Mesenchymal stem cell (in vitro differentiated cells and primary cell): Measurements from ENCODE around the gene GET4.

Source experiments
- DNase-seq: peaks from one replicate; pipeline ENCODE4 v3.0.0-alpha.2; 2013
- H2AFZ ChIP-seq: one replicate; pipeline ENCODE4 v1.6.1; 2013; ENCODE audit warnings: low read depth, mild to moderate bottlenecking, control low read depth, inconsistent platforms, low read length, moderate library complexity
- H2AK5ac ChIP-seq: 2 replicates; pipeline ENCODE4 v1.6.1; 2013; ENCODE audit warnings: low read length, moderate library complexity, mild to moderate bottlenecking, inconsistent platforms; ENCODE audit not compliant: severe bottlenecking
- H2BK120ac ChIP-seq: one replicate; pipeline ENCODE4 v1.6.1; 2013; ENCODE audit warnings: low read depth, mild to moderate bottlenecking, inconsistent platforms, low read length, moderate library complexity
- H2BK12ac ChIP-seq, 2 experiments: one replicate each; pipeline ENCODE4 v1.6.1; 2013; ENCODE audit warnings: inconsistent platforms in 2 of 2, low read length in 2 of 2, mild to moderate bottlenecking in 2 of 2, moderate library complexity in 2 of 2, control low read depth in 1 of 2
- H2BK15ac ChIP-seq: one replicate; pipeline ENCODE4 v1.6.1; 2013; ENCODE audit warnings: mild to moderate bottlenecking, low read depth, inconsistent platforms; ENCODE audit not compliant: poor library complexity, severe bottlenecking
- H2BK5ac ChIP-seq: 2 replicates; pipeline ENCODE4 v1.6.1; 2013; ENCODE audit warnings: low read depth, mild to moderate bottlenecking, low read length, control low read depth, inconsistent platforms; ENCODE audit not compliant: poor library complexity, severe bottlenecking
- H3K14ac ChIP-seq, 2 experiments: one replicate each; pipeline ENCODE4 v1.6.1; 2013; ENCODE audit warnings: inconsistent platforms in 2 of 2, low read length in 2 of 2, control low read depth in 1 of 2, mild to moderate bottlenecking in 1 of 2, moderate library complexity in 1 of 2
- H3K18ac ChIP-seq, 2 experiments: one replicate each; pipeline ENCODE4 v1.6.1; 2013; ENCODE audit warnings: inconsistent platforms in 2 of 2, low read length in 2 of 2, control low read depth in 1 of 2, low read depth in 1 of 2, mild to moderate bottlenecking in 1 of 2
- H3K23ac ChIP-seq, 2 experiments: one replicate each; pipeline ENCODE4 v1.6.1; 2013; ENCODE audit warnings: inconsistent platforms in 2 of 2, low read length in 2 of 2, mild to moderate bottlenecking in 2 of 2, moderate library complexity in 2 of 2, control low read depth in 1 of 2
- H3K27ac ChIP-seq: 2 replicates; pipeline ENCODE4 v1.5.1; 2013; ENCODE audit warnings: mild to moderate bottlenecking, moderate library complexity, low read length, control low read depth, inconsistent platforms; ENCODE audit not compliant: poor library complexity, severe bottlenecking
- H3K27me3 ChIP-seq, 2 experiments: 2 replicates each; pipeline versions ENCODE4 v1.6.1 to v1.7.0; 2013; ENCODE audit warnings: low read length in 2 of 2, mild to moderate bottlenecking in 2 of 2, moderate library complexity in 2 of 2, control low read depth in 1 of 2, inconsistent platforms in 1 of 2; ENCODE audit not compliant: control insufficient read depth in 1 of 2, insufficient read depth in 1 of 2
- H3K36me3 ChIP-seq, 2 experiments: 2 replicates each; pipeline versions ENCODE4 v1.6.1 to v1.7.0; 2013; ENCODE audit warnings: low read length in 2 of 2, control low read depth in 1 of 2, inconsistent platforms in 1 of 2, low read depth in 1 of 2, mild to moderate bottlenecking in 1 of 2; ENCODE audit not compliant: insufficient read depth in 2 of 2, control insufficient read depth in 1 of 2
- H3K4ac ChIP-seq, 2 experiments: one replicate each; pipeline ENCODE4 v1.6.1; 2013; ENCODE audit warnings: inconsistent platforms in 2 of 2, low read length in 2 of 2, mild to moderate bottlenecking in 2 of 2, moderate library complexity in 2 of 2, control low read depth in 1 of 2, low read depth in 1 of 2
- H3K4me1 ChIP-seq: 2 replicates; pipeline ENCODE4 v1.6.1; 2013; ENCODE audit warnings: low read depth, low read length, control low read depth; ENCODE audit not compliant: control insufficient read depth, insufficient read depth
- H3K4me2 ChIP-seq: 2 replicates; pipeline ENCODE4 v1.6.1; 2013; ENCODE audit warnings: low read length, mild to moderate bottlenecking, inconsistent platforms; ENCODE audit not compliant: poor library complexity, severe bottlenecking
- H3K4me3 ChIP-seq, 2 experiments: 2 replicates each; pipeline versions ENCODE4 v1.5.1 to v1.7.0; 2013; ENCODE audit warnings: low read length in 2 of 2, mild to moderate bottlenecking in 2 of 2, control low read depth in 1 of 2, low read depth in 1 of 2; ENCODE audit not compliant: insufficient read depth in 1 of 2
- H3K79me1 ChIP-seq: replicated peaks from 2 replicates; pipeline ENCODE4 v1.6.1; 2013; ENCODE audit warnings: mild to moderate bottlenecking, control low read depth, low read length, inconsistent platforms; ENCODE audit not compliant: poor library complexity, severe bottlenecking
- H3K9ac ChIP-seq: 2 replicates; pipeline ENCODE4 v1.7.0; 2013; ENCODE audit warnings: mild to moderate bottlenecking, low read length, moderate library complexity
- H3K9me3 ChIP-seq: 2 replicates; pipeline ENCODE4 v1.7.0; 2013; ENCODE audit warnings: mild to moderate bottlenecking, low read length; ENCODE audit not compliant: control insufficient read depth
- H4K8ac ChIP-seq: one replicate; pipeline ENCODE4 v1.6.1; 2013; ENCODE audit warnings: inconsistent platforms, mild to moderate bottlenecking, low read length, moderate library complexity
- H4K91ac ChIP-seq: one replicate; pipeline ENCODE4 v1.6.1; 2013; ENCODE audit warnings: mild to moderate bottlenecking, low read length, inconsistent platforms
- WGBS: methylation state at CpG from one replicate; pipeline ENCODE4 v1.1.7; 2013; ENCODE audit warnings: mixed read lengths; 5-methylcytosine and 5-hydroxymethylcytosine counted together

Gene GET4

GRCh38 chr7:885893-886625 lies 9.7 kb downstream of the GET4 start:
- H4K91ac ChIP-seq = no peak overlapping the region
- H3K79me1 ChIP-seq = peaks cover 50% of the 10 kb centered on the region
- no peak overlapping the region for H2BK120ac ChIP-seq
- H2AK5ac ChIP-seq = no peak overlapping the region
- DNase-seq = no peak
- H3K4me1 ChIP-seq = peaks cover 16% of the 10 kb centered on the region
- H3K14ac ChIP-seq = no peak overlapping the region
- no peaks in the 10 kb centered on the region for H3K9me3 ChIP-seq
- H3K27ac ChIP-seq = no peak overlapping the region
- no peak overlapping the region for H3K4ac ChIP-seq
- no peak overlapping the region for H2BK12ac ChIP-seq
- H4K8ac ChIP-seq = no peak overlapping the region
- no peaks in the 10 kb centered on the region for H3K27me3 ChIP-seq
- H2BK5ac ChIP-seq = no peak overlapping the region
- H3K4me2 ChIP-seq = no peak overlapping the region
- no peak overlapping the region for H3K23ac ChIP-seq
- H3K36me3 ChIP-seq = peaks cover 34 to 68% of the 10 kb centered on the region in 2 experiments
- H3K4me3 ChIP-seq = no peak overlapping the region
- 93% methylated on average over 30 of the region's 30 CpGs for WGBS
- H3K18ac ChIP-seq = no peak overlapping the region
- no peak overlapping the region for H3K9ac ChIP-seq
- H2BK15ac ChIP-seq = no peak overlapping the region
- no peak overlapping the region for H2AFZ ChIP-seq

DNA sequence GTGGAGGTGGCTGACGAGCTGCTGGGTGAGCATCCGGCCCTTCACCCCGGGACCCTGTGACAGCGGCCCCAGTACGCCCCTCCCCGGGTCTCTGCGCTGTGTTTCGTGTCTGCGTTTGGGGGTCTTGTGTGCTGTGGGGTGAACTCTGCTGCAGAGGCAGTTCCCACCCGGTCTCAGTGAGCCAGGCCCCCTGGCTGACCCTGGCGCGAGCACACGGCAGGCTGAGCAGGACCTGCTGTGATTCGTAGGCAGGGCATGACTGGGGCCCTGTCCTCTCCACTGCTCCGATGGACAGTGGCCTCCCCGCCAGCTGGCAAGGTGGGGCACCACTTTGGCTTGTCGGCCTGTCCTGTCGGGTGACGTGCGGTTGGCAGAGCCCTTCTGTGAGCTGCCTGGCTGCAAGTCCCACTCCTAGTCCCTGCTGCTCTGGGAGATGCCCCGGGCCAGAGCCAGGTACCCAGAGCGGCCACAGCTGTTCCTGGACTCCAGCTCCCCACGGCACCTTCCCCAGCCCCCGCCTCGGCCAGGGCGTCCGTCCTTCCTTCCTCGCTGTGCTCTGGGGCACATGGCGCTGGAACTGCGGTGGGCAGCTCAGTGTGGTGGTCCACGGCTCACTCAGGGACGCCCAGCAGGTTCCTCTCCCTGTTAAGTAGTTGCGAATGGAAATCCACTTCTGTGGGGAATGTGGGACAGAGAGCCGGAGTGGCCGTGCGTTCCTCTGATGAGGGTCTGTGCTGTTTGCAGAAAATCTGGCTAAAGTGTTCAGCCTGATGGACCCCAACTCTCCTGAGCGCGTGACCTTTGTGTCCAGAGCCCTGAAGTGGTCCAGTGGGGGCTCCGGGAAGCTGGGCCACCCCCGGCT lies 10.5 kb downstream of the GET4 start:
- no peaks in the 10 kb centered on the region for H3K27me3 ChIP-seq

DNA sequence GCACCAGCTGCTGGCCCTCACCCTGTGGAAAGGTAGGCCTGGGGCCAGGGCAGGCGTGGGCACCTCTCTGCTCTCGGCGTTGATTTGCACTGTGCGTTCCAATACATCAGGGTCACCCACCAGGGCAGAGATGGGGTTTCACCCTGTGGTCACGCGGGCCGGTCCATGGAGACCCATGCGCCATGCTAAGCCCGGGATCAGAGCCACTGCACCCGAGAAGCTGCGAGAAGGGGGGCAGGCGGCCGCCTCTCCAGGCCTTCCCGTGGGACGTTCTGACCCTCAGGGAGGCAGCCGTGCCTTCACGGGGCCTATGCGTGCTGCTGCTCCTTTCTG lies 11.1 kb downstream of the GET4 start:
- Histone ChIP-seq H3K9me3 (no peaks in the 10 kb centered on the region), H3K36me3 (peaks cover 48 to 77% of the 10 kb centered on the region in 2 experiments), H3K23ac (no peak overlapping the region), H2BK12ac (no peak overlapping the region), H3K4me2 (no peak overlapping the region), H3K4me1 (peaks cover 16% of the 10 kb centered on the region), H3K4me3 (no peak overlapping the region), H3K14ac (no peak overlapping the region), H2AK5ac (no peak overlapping the region), H3K27me3 (no peaks in the 10 kb centered on the region), H3K79me1 (peaks cover 57% of the 10 kb centered on the region), H3K4ac (no peak overlapping the region), H2BK120ac (no peak overlapping the region), H2BK5ac (no peak overlapping the region), H2BK15ac (no peak overlapping the region), H3K18ac (no peak overlapping the region), H2AFZ (no peak overlapping the region), H4K8ac (no peak overlapping the region), H3K9ac (no peak overlapping the region), H3K27ac (no peak overlapping the region), H4K91ac (no peak overlapping the region)
- 97% methylated on average over 18 of the region's 18 CpGs for WGBS
- no peak for DNase-seq

More for the DNA sequence above, 10.5 kb downstream of the GET4 start:
- Histone ChIP-seq H3K4ac (no peak overlapping the region), H2BK12ac (no peak overlapping the region), H3K4me3 (no peak overlapping the region), H3K36me3 (peaks cover 42 to 74% of the 10 kb centered on the region in 2 experiments), H3K23ac (no peak overlapping the region), H4K91ac (peak overlapping the region; percentile 47), H3K27ac (no peak overlapping the region), H3K14ac (no peak overlapping the region), H3K18ac (no peak overlapping the region), H3K4me1 (peaks cover 16% of the 10 kb centered on the region), H2BK15ac (no peak overlapping the region), H2AK5ac (no peak overlapping the region), H3K9me3 (no peaks in the 10 kb centered on the region), H2AFZ (no peak overlapping the region), H3K9ac (no peak overlapping the region), H3K79me1 (peaks cover 53% of the 10 kb centered on the region), H2BK5ac (no peak overlapping the region), H3K4me2 (no peak overlapping the region), H4K8ac (no peak overlapping the region), H2BK120ac (no peak overlapping the region)
- DNase-seq = no peak
- WGBS = 97% methylated on average over 39 of the region's 40 CpGs
